NT2/D1 (cell line): ENCODE results near the gene DCP1A.

Source experiments
- SUZ12 ChIP-seq: IDR thresholded peaks from 2 replicates; pipeline ENCODE4 v1.6.1; 2011; ENCODE audit not compliant: insufficient read length, insufficient read depth; ENCODE audit errors: extremely low read depth
- YY1 ChIP-seq: IDR thresholded peaks from 2 replicates; pipeline ENCODE4 v1.6.1; 2011; ENCODE audit not compliant: insufficient read length, insufficient read depth
- ZNF274 ChIP-seq: IDR thresholded peaks from 2 replicates; pipeline ENCODE4 v1.6.1; 2011; ENCODE audit warnings: mild to moderate bottlenecking, low read depth, low read length

GRCh38 chr3:53295410-53295809 lies 51.9 kb downstream of the DCP1A start:
- TF ChIP-seq SUZ12 (no peak), ZNF274 (no peak), YY1 (no peak)
